HG03432 (cell line): ENCODE results near the gene CACNA1S.

Experiments
- ATAC-seq: cut with Tn5 transposase; IDR thresholded peaks from one replicate; pipeline ENCODE4 v1.9.1; 2021; ENCODE audit warnings: mild to moderate bottlenecking, moderate library complexity; ENCODE audit not compliant: unreplicated experiment

Gene CACNA1S

GRCh38 chr1:201140941-201141260 lies 28.7 kb upstream of the CACNA1S start:
- ATAC-seq = no peak

- no peak for ATAC-seq
Observed at GRCh38 chr1:201140235-201140940, 28.2 kb upstream of the CACNA1S start.

DNA sequence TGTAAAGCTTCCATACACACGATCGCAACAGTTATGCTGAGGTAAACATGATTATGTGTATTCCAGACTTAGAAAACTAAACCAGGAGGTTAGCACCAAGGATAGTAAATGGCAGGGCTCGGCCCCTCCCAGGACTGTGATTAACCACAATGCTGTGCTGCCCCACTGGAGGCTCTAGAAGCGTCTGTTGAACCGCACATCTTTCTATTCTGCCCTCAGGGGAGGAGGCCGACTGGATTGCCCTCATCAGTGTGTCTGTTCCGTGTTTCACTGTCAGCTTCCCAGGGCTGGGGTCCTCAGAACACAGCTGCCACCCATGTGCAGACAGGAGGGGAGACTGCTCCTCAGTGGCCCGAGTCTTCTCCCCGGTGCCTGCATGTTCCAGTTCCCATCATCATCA lies 27.5 kb upstream of the CACNA1S start:
- no peak for ATAC-seq

GRCh38 chr1:201139306-201139705 lies 27.1 kb upstream of the CACNA1S start:
- no peak for ATAC-seq

DNA sequence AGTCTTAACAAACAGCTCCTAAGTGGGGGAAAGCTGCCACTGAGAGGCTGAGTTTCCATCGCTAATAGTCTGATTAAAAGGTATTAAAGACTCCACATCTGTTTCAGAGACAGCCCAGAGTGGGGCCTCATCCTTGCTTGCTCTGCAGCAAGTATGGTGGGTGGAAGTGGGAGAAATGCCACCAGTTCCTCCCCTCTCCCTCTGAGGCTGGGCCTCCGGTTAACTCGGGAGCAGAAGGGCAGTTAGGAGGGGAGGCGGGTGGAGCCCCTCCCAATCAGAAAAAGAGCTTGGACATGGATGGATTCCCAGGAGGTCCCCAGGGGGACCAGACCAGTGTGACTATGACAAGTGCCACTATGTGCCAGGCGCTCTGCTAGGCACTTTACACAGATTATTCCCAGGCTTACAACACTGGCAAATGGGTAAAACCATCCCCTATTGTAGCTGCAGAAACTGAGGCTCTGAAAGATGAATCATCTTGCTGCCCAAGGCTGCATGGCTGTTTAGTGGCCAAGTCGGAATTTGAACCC lies 26.1 kb upstream of the CACNA1S start:
- ATAC-seq = no peak

- ATAC-seq = no peak
Observed at GRCh38 chr1:201137579-201138310, 25.5 kb upstream of the CACNA1S start.

- ATAC-seq = no peak
Observed at GRCh38 chr1:201137024-201137392, 24.8 kb upstream of the CACNA1S start.

DNA sequence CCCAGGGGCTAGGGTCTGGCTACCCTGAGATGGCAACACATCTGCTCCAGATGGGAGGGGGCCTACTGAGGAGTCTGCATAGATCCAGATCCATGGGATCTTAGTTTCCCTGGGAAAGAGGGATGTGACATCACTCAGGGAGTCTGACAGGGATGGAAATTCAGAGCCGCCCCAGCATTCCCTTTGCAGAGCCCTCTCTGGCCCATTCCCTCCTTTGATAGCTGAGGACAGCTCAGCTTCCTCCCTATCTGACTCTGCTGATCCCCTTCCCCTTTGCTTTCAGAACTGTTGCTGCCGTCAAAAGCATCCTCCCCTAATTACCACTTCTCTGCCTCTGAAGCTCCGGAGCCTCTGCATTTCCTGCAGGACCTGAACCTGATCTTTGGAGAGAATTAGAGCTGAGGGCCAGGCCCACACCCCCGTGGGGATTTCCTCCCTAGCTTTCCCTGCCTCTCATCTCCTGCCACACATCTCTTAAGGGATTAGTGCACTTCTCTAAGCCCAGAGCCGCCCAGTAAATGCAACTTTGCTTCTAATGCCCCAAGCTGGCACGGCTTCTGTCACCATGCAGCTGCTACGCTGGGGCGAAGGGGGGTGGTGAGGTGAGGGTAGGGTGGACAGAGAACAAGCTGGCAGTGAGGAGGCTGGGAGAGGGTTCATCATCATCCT lies 24.3 kb upstream of the CACNA1S start:
- no peak for ATAC-seq

DNA sequence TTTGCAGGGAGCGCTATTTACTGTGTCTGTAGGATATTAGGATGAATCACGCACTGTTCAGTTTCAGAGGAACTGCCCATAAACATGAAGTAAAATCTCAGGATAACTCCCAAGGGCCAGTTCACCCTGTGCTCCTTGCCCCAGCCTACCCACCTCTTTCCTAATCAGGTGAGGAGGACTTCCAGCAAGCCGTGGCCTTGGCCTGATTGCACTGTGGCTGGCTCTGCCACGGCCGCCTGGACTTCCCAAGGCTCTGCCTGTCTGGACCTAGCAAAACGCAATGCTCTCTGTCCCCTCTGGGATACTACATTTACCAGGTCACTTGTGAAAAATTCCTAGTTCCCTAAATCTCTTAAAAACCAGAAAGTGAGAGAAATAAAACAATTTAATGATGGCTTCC lies 22.2 kb upstream of the CACNA1S start:
- ATAC-seq = no peak

GRCh38 chr1:201131398-201131797 lies 19.2 kb upstream of the CACNA1S start:
- ATAC-seq = no peak

DNA sequence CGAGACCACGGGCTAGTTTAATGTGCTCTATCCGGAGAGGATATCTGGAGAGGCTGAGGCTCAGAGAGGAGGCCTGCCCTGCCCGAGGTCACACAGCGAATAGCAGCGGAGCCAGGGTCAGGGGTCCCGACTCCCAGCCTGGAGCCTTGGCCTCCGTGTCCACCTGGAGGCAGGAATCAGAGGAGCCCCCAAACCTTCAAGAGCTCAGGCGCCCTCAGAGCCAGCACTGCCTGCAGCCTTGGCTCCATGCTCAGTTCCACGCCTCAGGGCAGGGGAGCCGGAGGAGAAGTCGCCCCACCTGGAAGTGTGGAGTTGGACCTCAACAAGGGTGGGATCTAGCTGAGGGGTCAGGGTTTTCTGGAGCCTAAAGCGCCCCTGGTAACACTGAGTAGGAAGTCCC lies 16.7 kb upstream of the CACNA1S start:
- no peak for ATAC-seq

DNA sequence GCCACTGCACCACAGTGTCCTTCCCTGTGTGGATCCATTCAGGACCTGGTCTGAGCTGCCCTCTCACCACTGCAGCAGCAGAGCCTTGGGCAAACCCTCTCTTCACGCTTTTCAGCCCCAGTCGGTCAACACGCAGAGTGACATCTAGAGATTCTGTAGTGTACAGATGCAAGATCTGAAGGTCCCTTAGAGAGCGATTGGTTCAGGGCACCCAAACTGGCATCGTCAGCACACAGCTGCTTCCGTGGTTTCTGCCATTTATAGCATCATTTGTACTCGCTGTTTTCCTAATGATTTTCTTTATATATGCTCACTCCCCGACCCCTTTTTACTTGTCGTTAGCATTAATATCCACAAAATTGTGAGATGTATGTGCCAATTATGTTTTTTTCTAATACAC lies 16.2 kb upstream of the CACNA1S start:
- ATAC-seq = no peak

DNA sequence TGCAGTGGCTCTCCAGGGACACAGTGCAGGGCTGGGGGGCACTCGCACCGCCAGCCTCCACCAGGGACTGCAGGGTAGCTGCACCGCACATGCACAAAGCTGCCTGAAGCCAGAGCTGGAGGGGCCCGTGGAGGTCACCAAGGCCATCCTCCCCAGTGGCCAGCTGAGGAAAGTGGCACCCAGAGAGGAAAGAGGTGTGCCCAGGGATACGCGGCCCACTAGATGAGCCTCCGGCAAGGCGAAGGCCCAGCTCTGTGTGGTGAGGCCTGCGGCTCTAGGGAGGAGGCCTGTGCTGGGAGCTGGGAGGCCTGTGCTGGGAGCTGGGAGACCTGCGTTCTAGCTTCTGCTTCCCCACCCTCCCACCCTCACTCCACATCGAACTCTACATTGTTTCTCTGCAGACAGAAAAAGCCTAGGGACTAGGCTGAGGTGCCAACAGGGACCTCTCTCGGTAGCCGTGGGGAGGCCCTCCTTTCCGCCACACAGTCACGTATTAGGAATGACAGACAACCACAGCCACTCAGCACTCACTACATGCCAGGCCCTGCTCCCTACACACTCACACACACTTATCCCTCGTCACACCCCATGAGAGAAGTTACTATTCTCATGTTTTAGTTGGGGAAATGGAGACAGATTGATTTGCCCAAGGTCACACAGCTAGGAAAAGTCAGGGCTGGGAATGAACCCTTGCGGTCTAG lies 15.7 kb upstream of the CACNA1S start:
- ATAC-seq = no peak

DNA sequence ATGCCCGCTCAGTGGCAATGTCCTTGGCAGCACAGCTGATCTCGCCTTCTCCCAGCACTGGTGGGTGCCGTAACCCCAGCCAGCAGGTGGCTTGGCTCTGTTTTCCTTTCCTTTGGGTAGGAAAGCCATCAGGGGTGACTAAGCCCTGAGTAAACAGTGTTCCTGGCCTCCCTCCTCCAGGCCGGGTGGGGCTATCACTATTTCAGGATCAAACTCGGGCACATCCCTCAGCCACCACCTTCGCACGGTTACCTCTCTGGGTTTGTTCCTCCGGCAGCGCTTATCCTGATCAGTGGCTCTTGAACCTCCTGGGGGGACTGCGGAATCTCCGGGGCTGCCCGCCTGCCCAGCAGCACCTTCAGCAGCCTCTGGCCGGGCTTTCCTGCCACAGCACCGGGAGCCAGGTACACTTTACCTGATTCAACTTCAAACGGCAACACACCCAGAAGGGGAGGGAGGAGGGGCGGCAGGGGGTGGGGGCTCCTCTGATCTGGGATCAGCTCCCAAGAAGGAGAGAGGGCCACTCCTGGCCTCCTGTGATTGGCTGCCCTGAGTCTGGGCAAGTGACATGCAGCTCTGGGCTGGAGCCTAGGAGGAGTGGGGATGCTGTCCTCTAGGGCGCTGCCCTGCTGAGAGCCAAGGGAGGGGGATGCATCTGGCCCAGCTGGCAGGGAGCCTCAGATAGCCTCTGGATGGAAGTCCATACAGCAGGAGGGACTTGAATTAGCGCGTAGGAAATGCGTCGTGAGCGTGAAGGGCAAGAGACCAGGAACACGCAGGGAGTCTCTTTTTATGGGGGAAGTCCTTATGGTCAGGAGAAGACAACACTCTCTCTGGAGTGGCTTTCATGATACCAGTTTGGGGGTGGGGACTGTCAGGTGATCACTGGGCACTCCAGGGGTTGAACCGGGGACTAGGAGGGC lies 14.9 kb upstream of the CACNA1S start, which contains the start of gene ASCL5:
TSS of gene ASCL5 (minus strand) at position 353 of the 923 bp plus-strand sequence. CDS start 11,812 bp downstream, outside the sequence.
- no peak for ATAC-seq

DNA sequence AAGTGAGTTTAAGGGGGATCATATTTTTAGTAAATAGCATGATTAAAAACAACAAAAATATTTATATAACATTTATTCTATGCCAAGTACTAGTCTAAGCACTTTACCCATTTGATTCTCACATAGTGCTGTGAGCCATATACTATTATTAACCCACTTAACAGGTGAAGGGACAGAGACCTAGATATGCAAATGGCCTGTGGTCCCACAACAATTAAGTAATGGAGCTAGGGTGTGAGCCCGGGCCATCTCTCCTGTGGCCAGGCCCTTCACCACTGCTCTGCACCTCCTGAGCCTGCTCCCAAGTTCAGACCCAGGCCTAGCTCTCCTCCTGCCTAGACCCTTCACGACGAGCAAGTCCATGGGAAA lies 14.2 kb upstream of the CACNA1S start:
- ATAC-seq = no peak

DNA sequence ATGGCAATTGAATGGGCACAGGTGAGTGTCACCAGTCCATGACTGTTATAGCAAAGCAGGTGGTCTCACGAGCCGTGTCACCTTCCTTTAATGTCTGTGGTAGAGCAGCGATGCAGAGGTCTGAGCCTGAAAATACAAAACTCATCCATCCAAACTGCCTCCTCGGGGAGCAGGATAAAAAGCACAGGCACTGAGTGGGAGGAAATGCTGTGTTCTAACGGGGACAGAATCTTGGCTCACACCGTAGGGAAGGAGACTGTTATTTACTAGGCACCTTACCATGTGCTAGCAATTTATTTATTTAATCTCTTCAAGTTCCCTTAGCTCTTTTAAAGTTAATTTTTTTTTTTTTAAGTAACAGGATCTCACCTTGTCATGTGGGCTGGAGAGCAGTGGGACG lies 13.6 kb upstream of the CACNA1S start:
- no peak for ATAC-seq

DNA sequence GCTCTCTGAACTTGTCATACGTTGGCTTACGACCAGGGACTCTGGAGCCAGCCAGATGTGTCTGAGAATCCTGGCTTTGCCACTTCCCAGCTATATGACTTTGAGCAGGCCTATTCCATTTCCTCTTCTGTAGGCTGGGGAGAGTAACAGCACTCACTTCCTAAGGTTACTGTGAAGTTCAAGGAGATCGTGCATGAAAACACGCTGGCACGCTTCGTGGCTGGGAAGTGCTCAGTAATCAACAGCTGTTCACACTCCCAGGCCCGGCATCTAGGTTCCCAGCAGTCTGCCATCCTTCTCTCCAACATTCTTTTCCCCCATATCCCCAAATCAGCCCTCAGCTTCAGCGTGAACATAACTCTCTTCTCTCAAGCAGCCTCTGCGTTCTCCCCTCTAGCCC lies 12.8 kb upstream of the CACNA1S start:
- ATAC-seq = no peak

GRCh38 chr1:201123866-201124265 lies 11.6 kb upstream of the CACNA1S start:
- ATAC-seq = no peak

- no peak for ATAC-seq
Observed at GRCh38 chr1:201122321-201122957, 10.2 kb upstream of the CACNA1S start.
